IPS-NIHi7 (cell line): ENCODE data around the gene DOK3.

Source experiments
- DNase-seq: peaks from one replicate; pipeline ENCODE4 v3.0.0; 2012; ENCODE audit warnings: mixed read lengths; ENCODE audit errors: extremely low spot score

Gene DOK3

GRCh38 chr5:177483994-177484901 is 25.4 kb downstream of the DOK3 start:
- no peak for DNase-seq

DNA sequence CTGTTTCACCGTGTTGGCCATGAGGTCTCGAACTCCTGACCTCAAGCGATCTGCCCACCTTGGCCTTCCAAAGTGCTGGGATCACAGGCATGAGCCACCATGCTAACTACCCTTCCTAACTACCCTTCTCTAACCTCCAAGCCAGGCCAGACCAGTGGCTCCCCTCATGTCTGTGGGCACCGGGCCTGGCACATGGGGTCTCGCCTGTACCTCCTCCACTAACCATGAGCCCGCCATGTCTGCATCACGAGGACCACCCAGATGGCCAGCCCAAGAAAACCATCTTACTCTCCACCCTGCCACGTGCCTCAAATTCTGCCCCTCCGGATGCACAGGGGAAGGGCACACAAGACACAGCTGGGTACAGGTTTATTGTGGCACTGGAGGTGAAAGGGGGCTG is 26.6 kb downstream of the DOK3 start:
- DNase-seq: no peak

DNA sequence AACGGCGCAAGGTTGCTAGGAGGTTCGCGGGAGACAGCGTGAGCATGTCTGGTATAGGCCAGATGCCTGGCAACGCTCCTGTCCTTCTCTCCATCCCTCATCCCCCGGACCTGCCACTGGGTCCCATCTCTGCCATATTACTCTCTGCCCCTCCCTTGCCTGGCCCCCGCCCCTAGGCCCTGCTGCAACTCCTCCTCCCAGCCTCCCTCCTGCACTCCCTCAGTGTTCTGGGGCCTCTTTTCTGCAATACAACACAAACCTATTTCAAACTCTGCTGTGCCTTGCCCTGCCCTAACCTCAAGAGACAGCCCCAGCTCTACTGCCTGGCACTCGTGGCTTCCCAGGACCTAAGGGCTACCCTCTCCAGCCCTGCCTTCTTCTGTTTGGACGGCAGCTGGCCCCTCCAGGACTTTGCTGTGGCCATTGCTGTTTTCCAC is 27.2 kb downstream of the DOK3 start:
- DNase-seq: no peak

- DNase-seq: no peak
Observed at GRCh38 chr5:177479774-177480173, 29.9 kb downstream of the DOK3 start.

- DNase-seq: no peak
Observed at GRCh38 chr5:177478711-177479646, 30.6 kb downstream of the DOK3 start.

DNA sequence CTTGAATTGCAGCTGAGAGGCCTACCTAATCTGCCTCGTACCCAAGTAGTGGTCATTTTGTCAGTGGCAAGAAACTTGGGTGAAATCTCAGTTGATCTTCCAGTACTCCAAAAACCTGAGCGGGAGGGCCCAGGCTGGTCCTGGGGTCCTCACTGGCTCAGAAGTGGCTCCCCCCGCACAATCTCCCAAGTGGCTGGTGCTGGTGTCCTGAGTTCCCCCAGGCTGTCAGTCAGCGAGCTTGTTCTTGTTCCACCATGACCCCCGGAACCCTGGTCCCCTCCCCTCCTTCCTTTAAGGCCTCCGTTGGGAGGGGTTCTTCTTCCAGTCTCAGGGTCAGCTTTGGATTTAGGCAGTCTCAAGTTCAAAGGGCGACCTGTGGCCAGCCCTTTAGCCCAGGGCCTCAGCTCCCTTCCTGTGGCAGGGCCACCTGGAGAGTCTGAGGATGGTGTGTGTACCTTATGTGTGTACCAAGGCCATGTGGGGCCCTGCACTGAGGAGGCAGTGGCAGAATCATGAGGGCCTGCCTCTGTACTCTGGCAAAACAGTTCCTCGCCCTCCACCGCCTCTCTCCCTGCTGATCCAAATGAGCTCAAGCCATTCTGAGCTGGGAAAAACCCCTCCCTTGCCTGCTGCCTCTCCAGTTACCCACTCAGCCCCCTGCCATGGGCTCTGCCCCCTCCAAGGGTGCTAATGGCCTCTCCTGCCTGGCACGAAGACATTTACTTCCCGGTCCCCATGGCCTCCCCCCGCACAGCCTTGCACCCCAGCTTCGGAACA is 31.7 kb downstream of the DOK3 start:
- DNase-seq: no peak

- no peak for DNase-seq
Observed at GRCh38 chr5:177476531-177477233, 32.9 kb downstream of the DOK3 start.

DNA sequence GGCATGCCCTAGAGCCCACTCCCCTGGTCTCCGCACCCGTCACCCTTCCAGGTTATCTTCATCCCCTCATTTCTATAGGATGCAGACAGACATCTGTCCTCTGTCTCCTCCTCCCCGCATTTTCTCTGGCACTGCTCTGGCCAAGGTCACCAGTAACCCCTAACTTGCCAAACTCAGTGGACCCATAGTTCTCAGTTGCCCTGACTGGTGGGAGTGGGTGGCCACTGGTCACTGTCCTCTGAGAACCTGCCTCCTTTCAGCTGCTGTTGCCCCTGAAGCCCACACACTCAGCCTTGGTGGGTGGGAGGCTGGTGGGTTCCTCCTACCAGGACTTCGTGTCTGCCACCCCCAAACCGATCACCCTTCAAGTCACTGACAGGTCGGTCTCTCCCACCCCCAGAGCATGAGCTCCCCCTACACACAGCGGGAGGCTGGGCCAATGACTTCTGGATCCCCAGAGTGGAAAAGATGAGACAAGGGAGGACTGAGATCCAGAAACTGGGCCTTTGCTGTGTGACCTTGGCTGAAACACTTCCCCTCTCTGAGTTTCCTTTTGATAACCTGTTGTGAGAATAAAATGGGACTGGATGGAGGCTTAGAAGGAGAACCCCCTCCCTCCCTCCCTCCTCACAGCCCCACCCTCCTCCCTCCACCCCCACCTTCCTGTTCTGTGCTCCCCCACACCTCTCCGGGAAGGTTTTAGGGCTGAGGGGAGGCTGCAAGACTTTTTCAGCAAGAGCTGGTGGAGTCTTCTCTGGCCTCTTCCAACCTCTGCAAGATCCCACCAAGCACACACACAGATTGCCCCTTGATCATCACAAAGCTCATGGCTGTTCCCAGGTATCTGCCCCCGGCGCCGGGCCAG is 33.8 kb downstream of the DOK3 start:
- DNase-seq: no peak

- DNase-seq: no peak
Observed at GRCh38 chr5:177474846-177475562, 34.6 kb downstream of the DOK3 start.

DNA sequence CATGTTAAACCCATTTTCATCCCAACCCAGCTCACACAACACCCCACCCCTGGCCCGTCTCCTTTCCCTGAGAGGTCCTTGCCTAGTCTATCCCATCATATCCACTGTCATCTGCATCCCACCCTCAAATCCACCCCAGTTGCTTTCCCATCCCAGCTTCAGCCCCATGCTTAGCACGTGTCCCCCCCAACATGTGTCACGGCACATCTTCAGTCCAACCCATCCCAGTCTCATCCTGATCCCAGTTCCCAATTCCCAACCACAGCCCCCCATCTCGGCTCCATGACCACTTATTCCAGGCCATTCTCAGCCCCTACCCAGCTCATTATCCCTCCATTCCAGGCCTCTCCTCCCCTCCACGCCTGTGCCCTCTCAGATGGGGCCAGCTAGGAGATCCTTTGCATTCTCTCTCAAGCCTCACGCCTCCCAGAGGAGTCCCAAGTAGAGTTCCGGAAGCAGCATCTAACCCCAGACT is 35.6 kb downstream of the DOK3 start:
- DNase-seq: no peak

DNA sequence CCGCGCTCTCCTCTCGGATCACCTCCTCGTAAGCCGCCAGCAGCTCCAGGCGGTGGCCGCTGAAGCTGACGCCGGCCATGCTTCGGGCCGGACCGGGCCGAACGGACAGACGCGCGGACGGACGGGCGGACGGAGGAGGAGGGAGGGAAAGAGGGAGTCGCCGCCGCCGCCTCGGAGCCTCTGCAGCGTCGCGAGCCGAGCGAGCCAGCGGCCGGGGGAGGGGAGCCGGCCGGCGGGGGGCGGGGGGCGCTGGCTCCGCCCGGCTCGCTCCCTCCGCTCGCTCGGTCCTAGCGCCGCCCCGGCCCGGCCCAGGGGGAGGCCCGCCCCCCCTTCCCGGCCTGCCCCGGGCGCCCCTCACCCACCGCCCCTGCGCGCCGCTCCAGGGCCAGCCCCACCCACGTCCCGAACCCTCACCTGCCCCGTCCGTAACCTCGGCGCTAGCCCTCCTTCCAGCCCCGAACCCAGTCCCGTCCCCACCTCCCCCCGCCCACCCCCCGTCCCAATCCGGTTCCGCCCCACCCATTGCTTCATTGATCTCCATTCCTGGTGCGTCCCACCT is 36.1 kb downstream of the DOK3 start, which contains the start of gene DBN1:
Gene DBN1 (minus strand): TSS at position 192 of the 559 bp plus-strand sequence. CDS start 113 bp downstream, at position 79.
- peak; percentile 88 for DNase-seq

- DNase-seq: peak; percentile 54
Observed at GRCh38 chr5:177472460-177473442, 36.9 kb downstream of the DOK3 start.

DNA sequence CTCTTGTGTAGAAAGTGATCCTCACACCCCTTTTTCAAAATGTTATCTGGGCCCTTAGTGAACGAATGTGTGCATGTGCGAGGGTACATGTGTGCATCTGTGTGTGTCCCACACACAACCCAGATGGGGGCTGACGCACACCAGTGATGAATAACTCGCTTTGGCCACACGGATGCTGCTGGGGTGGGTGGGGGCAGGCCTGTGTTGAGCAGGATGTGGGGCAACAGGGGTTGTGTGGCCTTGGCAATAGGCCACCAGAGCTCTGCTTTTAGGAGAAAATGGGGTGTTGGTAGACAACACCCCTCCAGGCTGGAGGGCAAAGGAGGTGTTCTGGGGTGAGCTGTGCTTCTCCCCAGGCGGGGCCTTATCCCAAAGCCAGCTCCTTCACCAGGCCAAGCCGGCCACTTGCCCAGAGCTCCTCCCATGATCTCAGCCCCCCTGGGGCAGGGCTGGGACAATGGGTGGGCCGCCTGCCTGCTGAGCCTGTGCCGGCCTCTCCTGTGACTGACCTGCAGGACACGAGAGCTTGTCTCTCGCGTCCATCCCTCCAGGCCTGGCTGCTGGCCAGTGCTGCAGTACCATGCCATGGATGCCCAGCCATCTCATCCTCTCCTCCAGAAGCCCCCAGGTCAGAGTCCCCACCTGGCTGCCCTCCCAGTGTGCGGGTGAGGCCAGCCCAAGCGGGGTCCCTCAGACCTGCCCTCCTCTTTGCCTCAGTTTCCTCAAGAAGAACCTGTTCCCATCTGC is 37.8 kb downstream of the DOK3 start:
- no peak for DNase-seq

DNA sequence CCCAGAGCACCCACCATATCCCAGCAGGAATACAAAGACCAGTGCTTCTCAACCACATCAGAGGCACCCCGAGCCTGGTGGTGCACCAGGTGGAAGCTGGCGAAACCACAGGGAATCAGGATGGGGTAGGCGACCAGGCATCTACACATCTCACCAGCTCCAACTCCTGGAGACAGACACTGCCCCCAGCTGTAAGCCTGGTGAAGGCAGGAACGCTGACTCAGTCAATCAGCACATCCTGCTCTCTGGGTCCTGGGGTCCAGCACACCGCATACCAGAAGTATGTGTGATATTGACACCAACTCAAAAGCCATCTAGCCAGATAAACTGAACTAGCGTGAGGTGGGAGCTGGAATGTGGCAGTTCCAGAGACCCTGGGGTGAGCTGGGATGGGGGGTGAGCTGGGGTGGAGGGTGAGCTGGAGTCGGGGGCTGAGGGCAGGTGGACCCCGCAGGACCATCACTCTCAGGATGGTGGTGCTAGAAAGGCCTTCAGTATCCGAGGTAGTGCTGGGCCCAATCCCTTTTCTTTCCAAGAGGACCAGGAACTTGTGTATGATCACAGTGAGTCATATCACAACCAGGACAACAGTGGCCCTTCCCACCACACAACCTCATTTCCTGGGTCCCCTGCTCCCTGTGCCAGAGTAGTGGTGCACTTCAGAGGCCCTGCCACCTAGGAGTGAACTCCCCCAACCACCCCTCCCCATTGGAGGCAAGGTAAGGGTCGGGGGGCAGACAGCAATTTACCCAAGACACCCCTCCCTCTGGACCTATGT is 38.7 kb downstream of the DOK3 start:
- no peak for DNase-seq

GRCh38 chr5:177469750-177470525 is 39.7 kb downstream of the DOK3 start:
- no peak for DNase-seq
